HepG2 (cell line): ENCODE data around the gene JDP2. TPM values are rescaled to one million over a fixed set of nuclear protein-coding genes. Genes with fewer than 3 reads are reported as not detected.

ENCODE experiments used
- CCDC6 ChIP-seq: sonication (generic); formaldehyde crosslinking; IDR thresholded peaks from 2 replicates; pipeline ENCODE4 v1.8.1; 2022; ENCODE audit warnings: mild to moderate bottlenecking, missing genetic modification reagents, moderate library complexity
- HDAC2 ChIP-seq: sonication (generic); formaldehyde crosslinking; IDR thresholded peaks from 2 replicates; pipeline ENCODE4 v1.4.0; 2020; ENCODE audit warnings: missing genetic modification reagents
- JARID2 ChIP-seq: sonication (generic); formaldehyde crosslinking; IDR thresholded peaks from 2 replicates; pipeline ENCODE4 v1.8.1; 2023; ENCODE audit warnings: missing genetic modification reagents, inconsistent platforms; ENCODE audit not compliant: insufficient replicate concordance
- KDM5A ChIP-seq: fragments of 200-600 bp; sonication (generic); IDR thresholded peaks from 2 replicates; pipeline ENCODE4 v1.7.0; 2018; ENCODE audit warnings: antibody characterized with exemption, mild to moderate bottlenecking, low read length, borderline replicate concordance
- MIER3 ChIP-seq: IDR thresholded peaks from 2 replicates; pipeline ENCODE4 v1.6.1; 2016; ENCODE audit warnings: missing compliant biosample characterization, borderline replicate concordance
- PHF20 ChIP-seq: sonication (generic); formaldehyde crosslinking; IDR thresholded peaks from 2 replicates; pipeline ENCODE4 v1.5.0; 2020; ENCODE audit warnings: mild to moderate bottlenecking, missing genetic modification reagents
- PHF5A ChIP-seq: IDR thresholded peaks from one replicate; pipeline ENCODE4 v1.6.1; 2018; ENCODE audit warnings: low read depth, missing genetic modification reagents; ENCODE audit not compliant: unreplicated experiment
- PITX1 ChIP-seq: sonication (generic); formaldehyde crosslinking; IDR thresholded peaks from 2 replicates; pipeline ENCODE4 v1.5.1; 2020; ENCODE audit warnings: mild to moderate bottlenecking, missing genetic modification reagents
- TCF7 ChIP-seq: sonication (generic); IDR thresholded peaks from 2 replicates; pipeline ENCODE4 v1.6.1; 2016; ENCODE audit warnings: antibody characterized with exemption, low read depth
- ZFP90 ChIP-seq: sonication (generic); formaldehyde crosslinking; IDR thresholded peaks from 2 replicates; pipeline ENCODE4 v1.8.0; 2022; ENCODE audit warnings: missing genetic modification reagents, mild to moderate bottlenecking, inconsistent platforms, borderline replicate concordance
- ZNF24 ChIP-seq: fragments of 450-650 bp; IDR thresholded peaks from 2 replicates; pipeline ENCODE4 v1.6.1; 2017; ENCODE audit warnings: antibody characterized with exemption, mild to moderate bottlenecking
- ZNF251 ChIP-seq: sonication (generic); formaldehyde crosslinking; IDR thresholded peaks from 2 replicates; pipeline ENCODE4 v1.9.0; 2021; ENCODE audit warnings: mild to moderate bottlenecking, missing genetic modification reagents
- ZNF296 ChIP-seq: sonication (generic); formaldehyde crosslinking; conservative IDR thresholded peaks from 2 replicates; pipeline ENCODE4 v1.5.0; 2020; ENCODE audit warnings: mild to moderate bottlenecking, missing genetic modification reagents
- ZNF318 ChIP-seq: sonication (generic); formaldehyde crosslinking; IDR thresholded peaks from 2 replicates; pipeline ENCODE4 v1.4.0; 2020; ENCODE audit warnings: mild to moderate bottlenecking, missing genetic modification reagents
- ZNF329 ChIP-seq: sonication (generic); formaldehyde crosslinking; IDR thresholded peaks from 2 replicates; pipeline ENCODE4 v1.9.0; 2021; ENCODE audit warnings: low read depth, mild to moderate bottlenecking, missing genetic modification reagents
- ZNF44 ChIP-seq: sonication (generic); formaldehyde crosslinking; IDR thresholded peaks from 2 replicates; pipeline ENCODE4 v1.5.1; 2020; ENCODE audit warnings: mild to moderate bottlenecking, missing genetic modification reagents
- ZNF503 ChIP-seq: sonication (generic); formaldehyde crosslinking; IDR thresholded peaks from 2 replicates; pipeline ENCODE4 v1.4.0; 2020; ENCODE audit warnings: missing genetic modification reagents
- ZNF557 ChIP-seq: sonication (generic); formaldehyde crosslinking; IDR thresholded peaks from 2 replicates; pipeline ENCODE4 v1.4.0; 2020; ENCODE audit warnings: missing genetic modification reagents
- ZNF709 ChIP-seq: sonication (generic); formaldehyde crosslinking; IDR thresholded peaks from 2 replicates; pipeline ENCODE4 v1.5.0; 2020; ENCODE audit warnings: mild to moderate bottlenecking, missing genetic modification reagents
- ZNF740 ChIP-seq: sonication (generic); formaldehyde crosslinking; IDR thresholded peaks from 2 replicates; pipeline ENCODE4 v1.4.0; 2020; ENCODE audit warnings: missing genetic modification reagents
- polyA plus RNA-seq, 8 experiments: library from polyadenylated mRNA; depleted of rRNA in 3 of 8; stranded (reverse) in 7 of 8; unstranded in 1 of 8; fragments of >200 nt; fragmentation: Illumina TruSeq in 4 of 8; extraction: Trizol in 4 of 8; gene quantifications; 2 replicates each; pipeline versions ENCODE4 v1.2.1 to v1.2.3, GENCODE V29; 2011 to 2016; ENCODE audit warnings: low read depth in 4 of 8, missing spikeins in 1 of 8, mixed read lengths in 1 of 8; ENCODE audit not compliant: insufficient read depth in 1 of 8
- total RNA-seq, 5 experiments: library from RNA; depleted of rRNA; stranded (reverse); fragments of >200 nt; fragmentation: Illumina TruSeq; extraction: Trizol; gene quantifications; 2 replicates each; pipeline ENCODE4 v1.2.3, GENCODE V29; 2016; ENCODE audit warnings: low read depth in 1 of 5

JDP2 gene
- total and polyA plus RNA-seq, 2 of the 13 experiments (the other 11 are each of a cell fraction or from before 2014, with no cell fraction given), result 8.0 to 8.9 TPM

GRCh38 chr14:75452900-75453816 is 25.3 kb downstream of the JDP2 start (continued):
- no peak for TF ChIP-seq ZNF709 (CRISPR knock-in tag)
- TF ChIP-seq ZNF329 (CRISPR knock-in tag), result no peak
- no peak for TF ChIP-seq JARID2 (CRISPR knock-in tag)
- no peak for TF ChIP-seq PHF20
- TF ChIP-seq ZNF318, result no peak
- TF ChIP-seq TCF7, result no peak
- no peak for TF ChIP-seq ZFP90
- TF ChIP-seq ZNF44, result no peak
- peak; percentile 71 for TF ChIP-seq PITX1 (CRISPR knock-in tag)
- TF ChIP-seq PHF5A, result no peak
- no peak for TF ChIP-seq ZNF503 (CRISPR knock-in tag)
- no peak for TF ChIP-seq ZNF557 (CRISPR knock-in tag)
- peak; percentile 61; the same call in 1 of the 2 replicates for TF ChIP-seq HDAC2 (CRISPR knock-in tag)
- no peak for TF ChIP-seq ZNF296 (CRISPR knock-in tag)
- TF ChIP-seq ZNF251 (CRISPR knock-in tag), result no peak
- no peak for TF ChIP-seq ZNF24
- TF ChIP-seq MIER3 (CRISPR knock-in tag), result no peak; the same call in 1 of the 2 replicates
- TF ChIP-seq ZNF740 (CRISPR knock-in tag), result no peak
- no peak for TF ChIP-seq CCDC6 (CRISPR knock-in tag)
- TF ChIP-seq KDM5A, result no peak
